K562 (cell line): ENCODE data around the gene OPCML.

Experiments used
- BRCA1 ChIP-seq, 2 experiments: fragments of 450-650 bp in 1 of 2; sonication (generic) in 1 of 2; formaldehyde crosslinking in 1 of 2; IDR thresholded peaks; 2 replicates each; pipeline versions ENCODE4 v1.5.0 to v1.6.1; 2017 to 2020; ENCODE audit warnings: mild to moderate bottlenecking in 1 of 2, missing genetic modification reagents in 1 of 2
- CTCF ChIP-seq, 3 experiments: IDR thresholded peaks in 2 of 3; conservative IDR thresholded peaks in 1 of 3; 2 replicates each; pipeline ENCODE4 v1.5.1; 2011 to 2012; ENCODE audit warnings: low read length in 3 of 3, mild to moderate bottlenecking in 3 of 3, control low read depth in 2 of 3, improper control_type of control experiment in 1 of 3, inconsistent platforms in 1 of 3, low read depth in 1 of 3, mixed read lengths in 1 of 3, moderate library complexity in 1 of 3; ENCODE audit not compliant: insufficient read depth in 2 of 3
- CTCFL ChIP-seq: IDR thresholded peaks from 2 replicates; pipeline ENCODE4 v1.6.1; 2011; ENCODE audit warnings: borderline replicate concordance, low read depth, mild to moderate bottlenecking, moderate library complexity, low read length; ENCODE audit not compliant: insufficient read depth, poor library complexity, severe bottlenecking
- E2F4 ChIP-seq: sonication (generic); formaldehyde crosslinking; IDR thresholded peaks from 2 replicates; pipeline ENCODE4 v1.8.0; 2022; ENCODE audit warnings: mild to moderate bottlenecking, low read depth, missing genetic modification reagents
- ELK1 ChIP-seq: sonication (generic); formaldehyde crosslinking; IDR thresholded peaks from 2 replicates; pipeline ENCODE4 v1.8.1; 2022; ENCODE audit warnings: missing genetic modification reagents
- EP300 ChIP-seq: IDR thresholded peaks from 2 replicates; pipeline ENCODE4 v1.6.1; 2012; ENCODE audit warnings: low read length, improper control_type of control experiment
- HDGF ChIP-seq: fragments of 450-650 bp; IDR thresholded peaks from 2 replicates; pipeline ENCODE4 v1.6.1; 2016
- KAT2B ChIP-seq: IDR thresholded peaks from one replicate; pipeline ENCODE4 v1.6.1; 2012; ENCODE audit warnings: low read depth, mild to moderate bottlenecking, control low read depth, inconsistent platforms, low read length, moderate library complexity
- KDM1A ChIP-seq, 2 experiments: fragments of 450-650 bp; IDR thresholded peaks; 2 replicates each; pipeline ENCODE4 v1.6.1; 2016; ENCODE audit warnings: mild to moderate bottlenecking in 2 of 2
- TCF7 ChIP-seq: sonication (generic); IDR thresholded peaks from 2 replicates; pipeline ENCODE4 v1.6.1; 2016; ENCODE audit warnings: antibody characterized with exemption, borderline replicate concordance
- ZNF253 ChIP-seq: fragments of 250-450 bp; sonication (Bioruptor Pico); conservative IDR thresholded peaks from 2 replicates; pipeline ENCODE4 v1.6.1; 2021; ENCODE audit warnings: mild to moderate bottlenecking

DNA sequence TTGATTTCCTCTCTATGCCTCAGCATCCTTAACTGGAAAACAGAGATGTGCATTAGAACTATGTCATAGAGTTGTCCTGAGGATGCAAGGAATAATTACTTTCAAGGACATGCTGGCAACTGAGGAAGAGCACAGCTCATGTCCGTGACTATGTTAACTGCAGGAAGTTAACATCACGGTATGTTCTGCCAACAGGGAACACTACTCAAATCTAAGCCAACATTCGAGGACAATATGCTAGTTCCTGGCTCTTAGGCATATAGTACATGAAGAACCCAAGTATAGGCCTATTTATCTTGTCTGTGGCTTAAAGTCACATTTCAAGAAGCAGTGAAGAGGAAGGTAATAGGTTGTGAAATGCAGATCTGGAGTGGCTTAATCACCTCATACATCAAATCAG lies 1032.6 kb downstream of the OPCML start:
- TF ChIP-seq BRCA1 (IDR thresholded peaks at IDR 0.05) (no peak), BRCA1 (CRISPR knock-in tag; IDR thresholded peaks at IDR 0.05) (no peak), ZNF253 (CRISPR knock-in tag) (no peak), KAT2B (no peak), E2F4 (CRISPR knock-in tag) (no peak), HDGF (no peak), KDM1A (IDR thresholded peaks at IDR 0.05) (no peak), ELK1 (no peak), CTCF (IDR thresholded peaks at IDR 0.05 in 2 of 3, conservative IDR thresholded peaks at IDR 0.05 in 1 of 3; ENCODE audit: insufficient read depth in 2 of 3, low read depth in 1 of 3, low read length in 3 of 3) (no peak), TCF7 (no peak), CTCFL (no peak), EP300 (no peak)
